Testis (tissue), 2 donors: ENCODE data around the gene SLK.

Source experiments
- CTCF ChIP-seq, 3 experiments: fragments of 450-650 bp in 2 of 3; fragments of 200-600 bp in 1 of 3; sonication (generic) in 1 of 3; IDR thresholded peaks; one replicate each; pipeline ENCODE4 v1.5.1; 2016 to 2019; ENCODE audit warnings: antibody characterized with exemption in 3 of 3, mild to moderate bottlenecking in 2 of 3, moderate library complexity in 1 of 3
- POLR2A ChIP-seq: fragments of 450-650 bp; IDR thresholded peaks from one replicate; pipeline ENCODE4 v1.6.1; 2017; ENCODE audit warnings: antibody characterized with exemption, mild to moderate bottlenecking, moderate library complexity

DNA sequence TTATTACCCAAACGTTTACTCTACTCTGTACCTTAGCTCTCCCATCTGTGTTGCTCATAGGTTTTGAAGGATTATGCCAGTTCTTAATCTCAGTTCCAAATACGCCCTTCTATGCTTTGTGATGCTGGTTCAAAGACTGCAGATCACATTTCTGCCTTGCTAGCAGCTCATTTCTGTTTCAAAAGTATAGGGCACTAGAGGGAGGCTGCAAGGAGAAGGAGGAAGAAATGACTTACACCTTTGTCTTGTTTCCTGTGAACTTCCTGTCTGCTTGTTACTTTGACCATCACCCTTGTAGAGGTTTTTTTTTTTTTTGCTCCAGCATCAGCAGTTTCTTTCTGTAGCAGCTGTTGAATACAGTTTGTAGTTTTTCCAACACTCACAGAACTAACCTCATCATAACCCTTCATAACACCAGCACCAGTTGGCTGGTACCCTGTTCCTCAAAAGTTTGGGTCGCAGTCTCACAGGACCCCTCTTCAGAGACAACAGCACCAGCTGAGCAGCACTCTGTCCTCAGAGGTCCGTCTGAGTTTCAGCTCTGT lies 16.5 kb downstream of the SLK start:
- TF ChIP-seq CTCF (IDR thresholded peaks at IDR 0.05) (no peak), POLR2A (no peak)
